Head of caudate nucleus (tissue), 42 donors: ENCODE data around the gene FOLR3.
"Not testable (repeated sequence)": the region's sequence is repeated elsewhere in the genome, so short reads cannot be mapped to it uniquely, and the experiment has no call there.

ENCODE experiments used
- DNase-seq, 42 donors: peaks; one replicate each; pipeline versions ENCODE4 v3.0.0 to v3.0.0-alpha.2; 2020 to 2021; ENCODE audit warnings: mixed read lengths in 7 of 42
- intact Hi-C: fragments of 100-400 bp; cut with DNase I; formaldehyde crosslinking; loops from one replicate; pipeline ENCODE4 v1.15.0; 2022

The FOLR3 gene

GRCh38 chr11:72153874-72154273 is 18.3 kb downstream of the FOLR3 start:
- intact Hi-C loops, DNase-seq: not testable (repeated sequence)

DNA sequence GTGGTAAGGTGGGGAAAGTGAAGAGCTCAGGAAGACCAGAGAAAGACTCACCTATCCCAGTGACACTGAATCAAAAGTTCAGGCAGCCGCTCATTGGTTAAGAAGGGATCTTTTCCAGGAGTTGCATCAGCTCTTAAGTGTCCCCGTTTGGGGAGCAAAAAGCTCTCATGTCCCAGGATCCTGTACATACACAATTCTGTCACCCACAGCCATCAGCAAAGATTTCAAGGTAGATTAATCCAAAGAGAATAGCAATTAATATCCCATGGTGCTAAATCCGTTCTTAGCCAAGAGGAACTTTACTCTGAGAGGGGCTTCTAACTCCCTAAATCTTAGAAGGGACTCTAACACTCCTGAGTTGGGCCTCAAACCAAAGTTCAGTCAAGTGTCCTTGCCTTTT is 19.3 kb downstream of the FOLR3 start:
- intact Hi-C loops: no loop called here
- DNase-seq: no peak

GRCh38 chr11:72155751-72156150 is 20.2 kb downstream of the FOLR3 start:
- no peak for DNase-seq

DNA sequence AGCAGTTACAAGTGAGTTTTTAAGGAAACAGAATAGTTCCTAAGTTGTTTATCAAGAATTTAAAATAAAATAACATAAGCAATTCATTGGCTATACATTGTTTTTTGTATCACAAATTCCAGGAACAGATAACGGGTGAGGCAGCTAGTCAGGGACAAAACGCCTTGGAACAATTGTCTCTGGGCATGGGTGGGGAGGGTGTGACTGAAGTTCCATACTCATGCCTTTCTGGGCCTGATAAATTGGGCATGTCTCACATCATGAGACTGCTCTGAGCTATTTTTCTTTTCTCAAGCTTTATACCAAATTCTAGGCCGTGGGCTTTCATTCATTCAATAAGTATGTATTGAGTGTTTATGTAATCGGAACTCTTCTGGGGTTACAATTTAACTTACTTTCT is 21.6 kb downstream of the FOLR3 start:
- intact Hi-C loops: no loop called here
- DNase-seq: no peak

More at GRCh38 chr11:72155751-72156150, 20.2 kb downstream of the FOLR3 start:
- intact Hi-C loops: no loop called here

DNA sequence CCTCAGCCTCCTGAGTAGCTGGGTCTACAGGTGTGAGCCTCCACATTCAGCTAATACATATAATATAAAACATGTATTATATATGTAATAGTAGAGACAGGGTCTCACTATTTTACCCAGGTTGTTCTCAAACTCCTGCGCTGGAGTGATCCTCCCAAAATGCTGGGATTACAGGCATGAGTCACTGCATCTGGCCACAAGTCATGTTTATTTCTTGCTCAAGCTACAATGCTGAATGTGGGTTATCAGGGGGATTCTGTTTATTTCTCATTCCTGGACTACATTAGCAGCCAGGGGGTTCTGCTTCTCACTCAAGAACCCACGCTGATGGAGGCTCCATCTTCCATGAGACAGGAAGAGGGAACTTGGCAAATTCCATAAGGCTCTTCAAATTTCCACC is 24.8 kb downstream of the FOLR3 start:
- DNase-seq: no peak
- intact Hi-C loops: no loop called here

DNA sequence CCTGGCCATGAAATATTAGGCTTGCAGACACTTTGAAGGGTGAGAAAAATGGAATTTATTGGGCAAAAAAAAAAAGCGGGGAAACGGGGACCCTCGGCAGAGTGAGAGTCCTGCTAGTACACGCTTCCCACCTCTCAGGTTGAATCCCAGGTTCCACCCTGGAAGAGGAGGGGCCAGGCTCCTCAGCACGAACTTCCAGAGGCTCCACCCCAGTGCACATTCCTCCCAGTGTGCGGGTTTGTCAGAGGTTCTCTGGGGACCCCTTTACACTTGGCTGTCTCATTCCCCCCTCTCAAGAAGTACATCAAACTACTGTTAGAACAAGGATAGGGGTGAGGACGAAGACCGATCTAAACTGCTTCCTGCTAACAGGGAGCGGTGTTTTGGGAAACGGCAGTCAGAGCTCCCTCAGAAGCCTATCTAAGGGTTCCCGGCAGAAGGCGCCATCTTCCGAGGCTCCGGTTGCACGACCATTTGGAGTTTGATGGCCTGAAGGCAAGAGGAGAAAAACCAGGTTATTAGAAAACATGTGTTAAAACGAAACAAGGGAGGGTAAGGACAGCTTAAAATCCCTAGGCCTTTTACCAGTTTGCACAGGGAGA is 27.5 kb downstream of the FOLR3 start:
- intact Hi-C loops: no loop called here
- no peak for DNase-seq

GRCh38 chr11:72164187-72164586 is 28.7 kb downstream of the FOLR3 start:
- DNase-seq, intact Hi-C loops: not testable (repeated sequence)

DNA sequence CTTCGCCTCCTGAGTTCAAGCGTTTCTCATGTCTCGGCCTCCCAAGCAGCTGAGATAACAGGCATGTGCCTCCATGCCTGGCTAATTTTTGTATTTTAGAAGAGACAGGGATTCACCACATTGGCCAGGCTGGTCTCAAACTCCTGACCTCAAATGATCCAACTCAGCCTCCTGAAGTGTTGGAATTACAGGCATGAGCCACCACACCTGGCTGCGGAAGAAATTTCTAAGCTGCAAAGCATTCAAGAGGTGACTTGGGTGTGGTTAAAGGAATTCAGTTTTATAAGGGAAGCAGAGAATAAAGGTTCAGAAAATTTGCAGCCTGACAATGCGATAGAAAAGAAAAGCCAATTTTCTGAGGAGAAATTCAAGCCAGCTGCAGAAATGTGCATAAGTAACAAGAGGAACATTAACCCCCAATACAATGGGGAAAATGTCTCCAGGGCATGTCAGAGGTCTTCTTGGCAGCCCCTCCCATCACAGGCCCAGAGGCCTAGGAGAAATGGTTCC is 33.6 kb downstream of the FOLR3 start:
- intact Hi-C loops, DNase-seq: not testable (repeated sequence)

DNA sequence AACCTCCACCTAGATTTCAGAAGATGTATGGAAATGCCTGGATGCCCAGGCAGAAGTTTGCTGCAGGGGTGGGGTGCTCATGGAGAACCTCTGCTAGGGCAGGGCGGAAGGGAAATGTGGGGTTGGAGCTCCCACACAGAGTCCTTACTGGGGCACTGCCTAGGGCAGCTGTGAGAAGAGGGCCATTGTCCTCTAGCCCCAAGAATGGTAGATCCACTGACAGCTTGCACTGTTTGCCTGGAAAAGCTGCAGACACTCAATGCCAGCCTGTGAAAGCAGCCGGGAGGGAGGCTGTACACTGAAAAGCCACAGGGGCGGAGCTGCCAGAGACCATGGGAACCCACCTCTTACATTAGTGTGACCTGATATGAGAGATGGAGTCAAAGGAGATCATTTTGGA is 34.2 kb downstream of the FOLR3 start:
- peak in 38 of 42 donors; percentile 16 to 76 (median 47) for DNase-seq
- intact Hi-C loops: not testable (repeated sequence)

DNA sequence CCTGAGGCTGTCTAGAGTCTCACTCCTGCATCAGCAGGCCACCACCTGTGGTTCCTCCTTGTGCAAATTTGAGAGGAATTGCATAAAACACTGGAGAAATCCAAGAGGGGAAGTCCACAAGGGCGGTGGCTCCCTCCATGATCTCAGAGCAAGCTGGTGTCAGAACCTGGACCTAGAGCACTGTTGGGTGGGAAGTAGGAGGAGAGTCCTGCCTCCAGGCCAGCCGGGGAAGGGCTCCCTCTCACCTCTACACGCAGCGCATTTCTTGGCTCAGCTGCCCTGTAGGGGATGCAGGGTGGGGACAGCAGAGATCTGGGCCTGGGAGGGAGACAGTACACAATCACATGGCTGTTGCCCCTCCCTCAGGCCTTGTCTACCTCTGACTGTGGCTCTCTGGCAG is 36.5 kb downstream of the FOLR3 start:
- intact Hi-C loops, DNase-seq: not testable (repeated sequence)

GRCh38 chr11:72173291-72173690 is 37.8 kb downstream of the FOLR3 start:
- DNase-seq: no peak
- intact Hi-C loops: no loop called here

- no peak for DNase-seq
These were observed 39.0 kb downstream of the FOLR3 start for GRCh38 chr11:72174302-72175070.

GRCh38 chr11:72177656-72178055 is 42.1 kb downstream of the FOLR3 start:
- no peak for DNase-seq
- intact Hi-C loops: no loop called here

More at GRCh38 chr11:72174302-72175070, 39.0 kb downstream of the FOLR3 start:
- intact Hi-C loops: no loop called here

DNA sequence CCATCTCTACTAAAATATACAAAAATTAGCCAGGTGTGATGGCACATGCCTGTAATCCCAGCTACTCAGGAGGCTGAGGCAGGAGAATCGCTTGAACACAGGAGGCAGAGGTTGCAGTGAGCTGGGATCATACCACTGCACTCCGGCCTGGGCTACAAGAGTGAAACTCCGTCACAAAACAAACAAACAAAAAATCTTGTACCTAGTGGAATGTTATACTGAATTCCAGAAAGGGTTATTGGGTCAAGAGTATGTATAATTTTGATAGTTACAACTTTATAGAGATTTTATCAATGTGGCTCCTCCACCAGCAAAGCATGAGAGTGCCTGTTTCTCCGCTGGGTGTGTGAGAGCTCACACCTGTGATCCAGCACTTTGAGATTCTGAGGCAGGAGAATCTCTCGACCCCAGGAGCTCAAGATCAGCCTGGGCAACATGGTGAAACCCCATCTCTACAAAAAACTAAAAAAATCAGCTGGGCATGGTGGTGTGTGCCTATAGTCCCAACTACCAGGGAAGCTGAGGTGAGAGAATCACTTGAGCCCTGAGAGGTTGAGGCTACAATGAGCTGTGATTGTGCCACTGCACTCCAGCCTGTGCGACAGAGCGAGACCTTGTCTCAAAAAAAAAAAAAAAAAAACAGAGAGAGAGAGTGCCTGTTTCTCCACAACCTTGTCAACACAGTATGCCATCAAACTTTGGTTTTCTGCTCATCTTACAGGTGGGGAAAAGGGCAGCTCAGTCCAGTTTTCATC is 43.7 kb downstream of the FOLR3 start:
- no peak for DNase-seq
- intact Hi-C loops: no loop called here

DNA sequence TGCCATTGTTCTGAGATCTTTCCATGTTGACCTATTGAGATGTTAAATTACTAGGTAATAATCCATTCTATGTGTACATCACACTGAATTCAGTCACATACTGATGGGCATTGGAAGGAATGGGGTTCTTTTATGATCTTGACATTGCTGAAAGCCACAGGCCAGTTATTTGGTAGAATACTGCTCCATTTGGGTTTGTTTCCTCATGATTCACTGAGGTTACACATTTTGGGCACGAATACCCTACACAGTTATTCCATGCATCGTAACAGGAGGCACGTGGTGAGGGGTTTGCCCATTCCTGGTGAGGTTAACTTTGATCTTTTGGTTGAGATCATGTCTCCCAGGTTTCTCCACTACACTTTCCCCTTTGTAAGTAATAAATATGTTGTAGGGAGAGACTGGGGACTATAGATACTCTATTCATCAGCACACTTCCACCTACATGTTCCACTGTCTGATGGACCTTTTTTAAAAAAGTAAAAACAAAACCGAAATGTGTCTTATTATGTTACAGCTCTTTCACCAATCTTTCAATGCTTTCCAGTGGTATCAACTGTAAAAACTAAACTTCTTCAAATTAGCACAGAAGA is 44.4 kb downstream of the FOLR3 start:
- intact Hi-C loops: no loop called here
- DNase-seq: no peak

GRCh38 chr11:72180892-72181552 is 45.5 kb downstream of the FOLR3 start:
- intact Hi-C loops: not testable (repeated sequence)

DNA sequence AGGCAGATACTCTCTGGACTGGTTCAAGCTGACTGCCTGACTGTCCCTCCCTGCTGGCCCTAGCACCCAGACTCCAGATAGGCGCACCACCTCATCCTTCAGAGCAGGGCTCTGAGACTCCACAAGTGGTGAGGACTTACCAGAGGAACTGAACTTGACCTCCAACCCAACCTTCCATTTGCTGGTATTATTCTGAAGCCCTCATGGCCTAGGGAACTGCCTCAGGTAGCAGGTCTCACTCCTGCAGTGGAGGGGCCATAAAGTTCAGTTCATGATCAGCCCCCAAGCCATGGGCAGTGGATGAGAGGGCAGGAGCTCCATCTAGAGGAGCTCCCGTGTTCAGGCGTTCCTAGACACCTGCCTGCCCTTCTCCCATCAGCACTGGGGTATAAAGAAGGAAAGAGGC is 46.0 kb downstream of the FOLR3 start:
- intact Hi-C loops, DNase-seq: not testable (repeated sequence)

More at GRCh38 chr11:72180892-72181552, 45.5 kb downstream of the FOLR3 start:
- DNase-seq: not testable (repeated sequence)

DNA sequence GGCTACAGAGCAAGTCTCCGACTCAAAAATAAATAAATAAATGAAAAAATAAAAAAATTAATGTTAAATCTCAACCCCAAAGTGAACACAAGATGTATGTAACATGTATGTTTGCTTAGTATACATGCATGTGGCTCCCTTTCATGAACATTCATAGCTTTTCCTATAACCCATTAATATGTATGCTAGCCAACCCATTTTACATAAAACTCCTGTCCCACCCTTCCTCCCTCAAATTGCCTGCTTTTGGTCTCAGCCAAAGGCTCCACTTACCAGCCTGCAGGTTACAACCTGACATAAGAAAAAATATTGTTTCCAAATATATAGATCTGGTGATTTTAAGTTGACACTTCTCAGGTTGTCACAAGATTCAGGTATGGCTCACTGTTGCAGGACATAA is 52.7 kb downstream of the FOLR3 start:
- intact Hi-C loops: no loop called here
- DNase-seq: no peak
